HG03378 (cell line): Measurements from ENCODE around the gene SLC26A4.

Experiments
- ATAC-seq: cut with Tn5 transposase; IDR thresholded peaks from one replicate; pipeline ENCODE4 v1.9.1; 2021; ENCODE audit warnings: mild to moderate bottlenecking, moderate library complexity; ENCODE audit not compliant: unreplicated experiment

Gene SLC26A4

GRCh38 chr7:107694386-107694785, 33.8 kb downstream of the SLC26A4 start:
- ATAC-seq = no peak

- ATAC-seq = no peak
These were observed 35.8 kb downstream of the SLC26A4 start for GRCh38 chr7:107696330-107696946.

- ATAC-seq = no peak
These were observed 36.9 kb downstream of the SLC26A4 start for GRCh38 chr7:107697321-107698049.

- no peak for ATAC-seq
These were observed 39.9 kb downstream of the SLC26A4 start for GRCh38 chr7:107700570-107700969.

GRCh38 chr7:107701191-107701590, 40.6 kb downstream of the SLC26A4 start:
- ATAC-seq = no peak

GRCh38 chr7:107703219-107703618, 42.6 kb downstream of the SLC26A4 start:
- no peak for ATAC-seq

GRCh38 chr7:107703872-107704271, 43.2 kb downstream of the SLC26A4 start:
- ATAC-seq = no peak

- no peak for ATAC-seq
These were observed 48.3 kb downstream of the SLC26A4 start for GRCh38 chr7:107708956-107709355.

GRCh38 chr7:107711301-107711700, 50.7 kb downstream of the SLC26A4 start:
- ATAC-seq = no peak

GRCh38 chr7:107712025-107712424, 51.4 kb downstream of the SLC26A4 start:
- ATAC-seq = no peak

GRCh38 chr7:107712896-107713295, 52.3 kb downstream of the SLC26A4 start:
- no peak for ATAC-seq

GRCh38 chr7:107715531-107715930, 54.9 kb downstream of the SLC26A4 start:
- ATAC-seq = no peak

GRCh38 chr7:107718456-107719193, 58.0 kb downstream of the SLC26A4 start:
- no peak for ATAC-seq

GRCh38 chr7:107721286-107721685, 60.7 kb downstream of the SLC26A4 start:
- no peak for ATAC-seq

- ATAC-seq = no peak
These were observed 62.6 kb downstream of the SLC26A4 start for GRCh38 chr7:107723255-107723654.

- no peak for ATAC-seq
These were observed 64.6 kb downstream of the SLC26A4 start for GRCh38 chr7:107725138-107725740.

- ATAC-seq = no peak
These were observed 65.9 kb downstream of the SLC26A4 start for GRCh38 chr7:107726356-107727130.

GRCh38 chr7:107728276-107728675, 67.6 kb downstream of the SLC26A4 start:
- ATAC-seq = no peak

GRCh38 chr7:107742678-107743566, 82.3 kb downstream of the SLC26A4 start:
- peak; percentile 37 for ATAC-seq
